Stimulated activated naive CD4-positive, alpha-beta T cell (primary cell): ENCODE data around the gene GTF2IRD1.
"Not testable (repeated sequence)": the region's sequence is repeated elsewhere in the genome, so short reads cannot be mapped to it uniquely, and the experiment has no call there.

Experiments used
- DNase-seq, 6 experiments: peaks; one replicate each; lab custom pipeline; 2025; lab: John Stamatoyannopoulos, UW

The GTF2IRD1 gene

DNA sequence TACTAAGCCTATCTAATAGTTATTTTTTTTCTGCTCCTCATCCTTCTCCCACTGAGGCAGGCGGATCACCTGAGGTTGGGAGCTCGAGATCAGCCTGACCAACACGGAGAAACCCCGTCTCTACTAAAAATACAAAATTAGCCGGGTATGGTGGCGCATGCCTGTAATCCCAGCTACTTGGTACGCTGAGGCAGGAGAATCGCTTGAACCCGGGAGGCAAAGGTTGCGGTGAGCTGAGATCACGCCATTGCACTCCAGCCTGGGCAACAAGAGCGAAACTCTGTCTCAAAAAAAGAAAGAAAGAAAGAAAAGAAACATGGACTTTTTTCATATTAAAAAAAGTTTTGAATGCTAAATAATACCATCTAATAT lies 197.4 kb downstream of the GTF2IRD1 start:
- not testable (repeated sequence) for DNase-seq
